ENCODE data around the gene TMBIM6.
"Not testable (repeated sequence)": the region's sequence is repeated elsewhere in the genome, so short reads cannot be mapped to it uniquely, and the experiment has no call there.

The TMBIM6 gene

GRCh38 chr12:49733219-49734017 lies 7.9 kb upstream of the TMBIM6 start:
- H3K27ac ChIP-seq = no peak overlapping the region
- no peak for TF ChIP-seq ZFX (IDR thresholded peaks at IDR 0.05)
- TF ChIP-seq, protein P1, sequence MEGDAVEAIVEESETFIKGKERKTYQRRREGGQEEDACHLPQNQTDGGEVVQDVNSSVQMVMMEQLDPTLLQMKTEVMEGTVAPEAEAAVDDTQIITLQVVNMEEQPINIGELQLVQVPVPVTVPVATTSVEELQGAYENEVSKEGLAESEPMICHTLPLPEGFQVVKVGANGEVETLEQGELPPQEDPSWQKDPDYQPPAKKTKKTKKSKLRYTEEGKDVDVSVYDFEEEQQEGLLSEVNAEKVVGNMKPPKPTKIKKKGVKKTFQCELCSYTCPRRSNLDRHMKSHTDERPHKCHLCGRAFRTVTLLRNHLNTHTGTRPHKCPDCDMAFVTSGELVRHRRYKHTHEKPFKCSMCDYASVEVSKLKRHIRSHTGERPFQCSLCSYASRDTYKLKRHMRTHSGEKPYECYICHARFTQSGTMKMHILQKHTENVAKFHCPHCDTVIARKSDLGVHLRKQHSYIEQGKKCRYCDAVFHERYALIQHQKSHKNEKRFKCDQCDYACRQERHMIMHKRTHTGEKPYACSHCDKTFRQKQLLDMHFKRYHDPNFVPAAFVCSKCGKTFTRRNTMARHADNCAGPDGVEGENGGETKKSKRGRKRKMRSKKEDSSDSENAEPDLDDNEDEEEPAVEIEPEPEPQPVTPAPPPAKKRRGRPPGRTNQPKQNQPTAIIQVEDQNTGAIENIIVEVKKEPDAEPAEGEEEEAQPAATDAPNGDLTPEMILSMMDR (conservative IDR thresholded peaks at IDR 0.05) = no peak

- not testable (repeated sequence) for H3K27ac ChIP-seq
Measured at GRCh38 chr12:49734900-49735299, 6.5 kb upstream of the TMBIM6 start.

GRCh38 chr12:49738721-49739120 lies 2.6 kb upstream of the TMBIM6 start:
- H3K27ac ChIP-seq = not testable (repeated sequence)

DNA sequence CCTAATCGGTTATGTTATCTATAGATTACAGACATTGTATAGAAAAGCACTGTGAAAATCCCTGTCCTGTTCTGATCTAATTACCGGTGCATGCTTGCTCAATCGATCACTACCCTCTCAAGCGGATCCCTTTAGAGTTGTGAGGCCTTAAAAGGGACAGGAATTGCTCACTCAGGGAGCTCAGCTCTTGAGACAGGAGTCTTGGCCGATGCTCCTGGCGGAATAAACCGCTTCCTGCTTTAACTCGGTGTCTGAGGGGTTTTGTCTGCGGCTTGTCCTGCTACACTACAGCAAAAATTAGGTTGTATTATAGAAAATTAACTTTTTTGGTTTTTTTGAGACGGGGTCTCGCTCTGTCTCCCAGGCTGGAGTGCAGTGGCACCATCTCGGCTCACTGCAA lies 1.1 kb upstream of the TMBIM6 start:
- peak overlapping the region; percentile 80 for H3K27ac ChIP-seq

DNA sequence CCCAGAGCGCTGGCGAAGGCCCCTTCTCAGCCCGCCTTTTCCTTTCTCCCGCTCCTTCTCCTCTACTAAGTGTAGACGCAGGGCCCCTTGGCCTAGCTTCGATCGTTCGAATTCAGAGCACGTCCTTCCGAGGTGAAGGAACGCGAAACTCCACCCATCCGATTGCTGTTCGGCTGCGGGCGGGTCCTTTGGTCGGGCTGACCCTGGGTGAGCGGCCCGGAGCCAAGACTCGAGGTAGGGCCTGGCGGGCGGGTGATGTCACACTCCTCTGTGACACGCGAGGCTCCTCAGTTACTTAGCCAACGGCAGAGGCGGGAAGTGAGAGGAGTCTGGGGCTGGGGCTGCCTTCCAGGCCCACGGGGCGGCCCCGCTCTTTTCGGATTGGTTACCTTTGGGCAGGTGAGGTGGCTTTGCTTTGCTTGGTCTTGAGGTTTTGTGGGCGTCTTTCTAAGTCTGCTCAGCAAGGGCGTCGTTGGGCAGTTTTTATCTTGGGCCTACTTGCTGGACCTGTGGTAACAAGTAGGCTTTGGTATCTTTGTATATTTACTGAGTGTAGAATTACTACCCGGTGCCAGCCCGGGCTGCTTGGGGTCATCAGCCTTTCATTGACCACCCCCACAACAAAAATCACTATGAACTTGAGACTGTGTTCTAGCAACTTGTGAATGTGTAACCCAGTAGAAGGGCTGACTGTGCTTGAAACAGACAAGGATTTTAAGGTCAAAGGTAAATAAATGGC lies 694 bp downstream of the TMBIM6 start:
- peak overlapping the region; percentile 80 for H3K27ac ChIP-seq
- TF ChIP-seq ZFX (IDR thresholded peaks at IDR 0.05) = 0 out of 2 replicates have a peak, but pooled peaks have one; percentile 39
- TF ChIP-seq, protein P1 (conservative IDR thresholded peaks at IDR 0.05) = no peak

- no peak overlapping the region for H3K27ac ChIP-seq
- TF ChIP-seq, protein P1 (conservative IDR thresholded peaks at IDR 0.05) = no peak
- TF ChIP-seq ZFX (IDR thresholded peaks at IDR 0.05) = no peak
Measured at GRCh38 chr12:49744363-49744885, 3.1 kb downstream of the TMBIM6 start.

DNA sequence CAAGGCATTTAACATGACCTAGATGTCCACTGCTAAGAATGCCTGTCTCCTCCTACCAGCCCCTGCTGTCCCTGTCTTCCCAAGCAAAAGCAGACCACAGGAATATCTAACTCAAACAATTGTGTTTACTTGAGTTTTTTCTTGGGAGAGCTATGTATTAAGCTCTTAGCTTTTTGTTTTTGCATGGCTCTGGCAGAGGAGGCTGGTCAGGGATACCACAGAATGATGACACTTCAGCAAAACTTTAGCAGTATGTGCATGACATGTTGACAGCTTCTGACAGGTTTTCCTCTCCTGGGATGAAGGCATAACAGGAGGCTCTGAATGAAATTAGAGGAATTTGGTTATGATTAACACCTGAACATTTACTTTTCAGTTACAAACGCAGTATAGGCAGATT lies 6.9 kb downstream of the TMBIM6 start:
- H3K27ac ChIP-seq = no peak overlapping the region
- TF ChIP-seq, protein P1 (conservative IDR thresholded peaks at IDR 0.05) = no peak
- no peak for TF ChIP-seq ZFX (IDR thresholded peaks at IDR 0.05)

GRCh38 chr12:49748800-49749199 lies 7.4 kb downstream of the TMBIM6 start:
- TF ChIP-seq, protein P1 (conservative IDR thresholded peaks at IDR 0.05) = no peak
- no peak for TF ChIP-seq ZFX (IDR thresholded peaks at IDR 0.05)
- no peak overlapping the region for H3K27ac ChIP-seq

Measured in C4-2B (cell line).